Measurements from ENCODE around the gene CARHSP1.

GRCh38 chr16:8853611-8854010 lies 15.2 kb downstream of the CARHSP1 start:
- TF ChIP-seq CTCF (IDR thresholded peaks at IDR 0.05; ENCODE audit: control extremely low read depth in 1 of 3, insufficient read depth in 1 of 3, low read depth in 1 of 3, low read length in 3 of 3) = no peak
- TF ChIP-seq SRF (IDR thresholded peaks at IDR 0.05; ENCODE audit: low read depth, low read length) = no peak
- TF ChIP-seq POLR2A (IDR thresholded peaks at IDR 0.05; ENCODE audit: control extremely low read depth in 1 of 2, low read depth in 2 of 2, low read length in 2 of 2) = no peak
- TF ChIP-seq GABPA (IDR thresholded peaks at IDR 0.05; ENCODE audit: borderline replicate concordance, insufficient read depth, low read length) = no peak
- TF ChIP-seq CHD1 (IDR thresholded peaks at IDR 0.05; ENCODE audit: low read depth, low read length) = no peak
- no peak for TF ChIP-seq YY1 (IDR thresholded peaks at IDR 0.05; ENCODE audit: low read depth, low read length)
- no peak for TF ChIP-seq EP300 (IDR thresholded peaks at IDR 0.05; ENCODE audit: borderline replicate concordance in 1 of 2, low read depth in 2 of 2, low read length in 2 of 2)
- TF ChIP-seq NRF1 (IDR thresholded peaks at IDR 0.05; ENCODE audit: low read depth, low read length) = no peak
- no peak for TF ChIP-seq TAF1 (IDR thresholded peaks at IDR 0.05; ENCODE audit: low read depth, low read length)
- no peak for TF ChIP-seq EGR1 (IDR thresholded peaks at IDR 0.05; ENCODE audit: borderline replicate concordance, low read depth, low read length)
- TF ChIP-seq RNF2 (IDR thresholded peaks at IDR 0.05; ENCODE audit: borderline replicate concordance, low read depth, low read length, missing control alignments, poor library complexity, severe bottlenecking) = no peak
- TF ChIP-seq EZH2 (IDR thresholded peaks at IDR 0.05; ENCODE audit: low read depth, low read length, severe bottlenecking) = no peak
- TF ChIP-seq RAD21 (IDR thresholded peaks at IDR 0.05 in 1 of 2, conservative IDR thresholded peaks at IDR 0.05 in 1 of 2; ENCODE audit: low read depth in 2 of 2, low read length in 2 of 2) = no peak
